Memory B cell (primary cell): ENCODE results near the gene THADA.
"Not testable (repeated sequence)": the region's sequence is repeated elsewhere in the genome, so short reads cannot be mapped to it uniquely, and the experiment has no call there.

Experiments used
- ATAC-seq: fragments of 150-1000 bp; cut with Tn5 transposase; 2 replicates; pipeline ENCODE4 v1.10.0; 2021; ENCODE audit warnings: low read depth, mild to moderate bottlenecking, moderate library complexity
- DNase-seq, 2 donors: peaks; one replicate each; pipeline ENCODE4 v3.0.0; 2022; ENCODE audit warnings: low spot score in 2 of 2
- H3K27ac Mint-ChIP-seq: one replicate; pipeline ENCODE4 v1.8.0; 2022; ENCODE audit warnings: mild to moderate bottlenecking, moderate library complexity, mixed read lengths
- H3K27me3 Mint-ChIP-seq: one replicate; pipeline ENCODE4 v1.8.0; 2022; ENCODE audit warnings: mixed read lengths
- H3K36me3 Mint-ChIP-seq: one replicate; pipeline ENCODE4 v1.8.0; 2022; ENCODE audit warnings: mild to moderate bottlenecking, mixed read lengths
- H3K4me1 Mint-ChIP-seq: one replicate; pipeline ENCODE4 v1.8.0; 2022; ENCODE audit warnings: mixed read lengths
- H3K4me3 Mint-ChIP-seq: one replicate; pipeline ENCODE4 v1.8.0; 2022; ENCODE audit warnings: mild to moderate bottlenecking, moderate library complexity, mixed read lengths
- H3K9me3 Mint-ChIP-seq: one replicate; pipeline ENCODE4 v1.8.0; 2022; ENCODE audit warnings: mixed read lengths

Gene THADA

DNA sequence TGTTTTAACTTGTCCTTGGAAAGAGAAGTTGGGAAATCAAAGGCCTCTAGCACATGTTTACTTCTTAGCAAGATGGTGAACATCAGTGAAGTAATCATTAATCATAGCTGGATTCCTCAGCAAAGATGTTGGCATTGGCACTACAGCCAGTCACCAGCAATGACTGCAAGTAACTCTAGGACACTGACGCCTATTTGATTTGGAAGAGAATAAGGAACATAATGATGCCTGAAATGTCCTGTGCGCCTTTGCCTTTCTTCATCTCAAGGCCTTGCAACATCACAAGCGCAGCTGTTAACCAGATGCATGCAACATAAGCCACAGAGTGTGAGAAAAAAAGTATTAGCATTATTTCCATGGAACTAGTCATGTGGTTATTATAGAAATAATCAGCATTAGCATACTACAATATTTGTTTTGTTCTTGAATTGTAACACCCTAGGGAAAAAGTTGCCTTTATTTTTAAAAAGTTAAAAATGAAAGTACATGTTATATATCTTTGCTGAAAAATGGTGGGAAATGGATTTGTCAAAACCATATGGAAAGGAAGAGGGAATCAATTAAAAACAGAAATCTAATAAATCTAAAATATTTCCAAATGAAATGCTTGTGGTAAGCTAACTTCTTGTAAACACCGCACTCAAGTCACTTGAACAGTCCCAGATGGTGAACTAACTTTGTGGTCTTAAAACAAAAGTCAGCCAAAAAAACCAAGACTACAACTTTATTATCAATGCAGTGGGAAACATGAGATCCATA, 55.6 kb downstream of the THADA start:
- H3K36me3 Mint-ChIP-seq = no peaks in the 10 kb centered on the region
- H3K4me1 Mint-ChIP-seq = peaks cover 12% of the 10 kb centered on the region
- H3K27me3 Mint-ChIP-seq = no peaks in the 10 kb centered on the region
- no peak overlapping the region for H3K4me3 Mint-ChIP-seq
- no peak overlapping the region for H3K27ac Mint-ChIP-seq
- no peak for DNase-seq
- ATAC-seq = no peak
- H3K9me3 Mint-ChIP-seq = no peaks in the 10 kb centered on the region

DNA sequence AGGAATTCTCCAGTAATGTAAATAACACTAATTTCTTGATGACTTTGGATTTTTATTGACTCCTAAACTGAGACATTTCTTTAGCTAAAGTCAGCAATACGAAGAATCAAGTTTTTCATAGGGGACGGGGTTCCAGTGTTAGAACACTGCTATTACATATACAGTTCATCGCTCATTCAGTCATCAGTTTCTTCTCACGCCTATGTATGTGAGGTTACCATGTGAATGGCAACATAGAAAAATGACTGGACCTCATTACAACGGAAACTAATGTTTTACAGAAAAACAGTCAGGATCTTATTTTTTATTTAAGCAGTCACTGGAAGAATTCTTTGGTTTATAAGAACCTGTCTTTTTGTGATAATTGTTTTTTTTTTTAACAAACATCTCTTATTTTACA, 56.4 kb downstream of the THADA start:
- peak overlapping the region; percentile 93 for H3K27ac Mint-ChIP-seq
- H3K4me3 Mint-ChIP-seq = no peak overlapping the region
- H3K27me3 Mint-ChIP-seq = no peaks in the 10 kb centered on the region
- H3K4me1 Mint-ChIP-seq = peaks cover 12% of the 10 kb centered on the region
- ATAC-seq = no peak
- H3K36me3 Mint-ChIP-seq = peaks cover 4% of the 10 kb centered on the region
- H3K9me3 Mint-ChIP-seq = no peaks in the 10 kb centered on the region
- no peak for DNase-seq

DNA sequence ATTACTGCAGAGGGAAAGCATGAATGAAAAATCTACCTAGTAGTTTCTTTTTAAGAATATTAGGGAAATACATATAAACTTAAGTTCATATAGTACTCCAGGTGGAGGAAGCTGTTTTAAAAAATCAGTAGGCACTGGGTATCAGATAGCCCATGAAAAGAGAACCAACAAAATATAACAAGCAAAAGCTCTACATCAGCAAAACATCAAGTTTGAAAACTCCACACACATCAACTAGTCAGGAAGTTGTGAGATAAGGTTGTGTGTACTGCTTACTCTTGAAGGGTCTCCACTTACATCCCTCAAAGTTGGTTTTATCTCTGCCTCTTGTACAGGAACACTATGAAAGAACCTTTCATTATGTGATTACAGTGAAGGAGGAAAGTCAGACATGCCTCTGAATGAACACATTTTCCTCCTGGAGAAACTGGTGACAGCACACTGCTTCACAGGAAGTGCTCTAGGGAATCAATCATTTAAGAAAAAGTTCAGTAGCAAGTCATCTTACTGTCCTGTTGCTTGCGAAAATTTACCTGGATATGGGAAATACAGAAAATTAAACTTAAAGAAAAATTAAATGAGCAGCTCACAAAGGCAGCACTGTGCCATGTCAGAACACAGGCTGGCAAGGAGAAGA, 57.7 kb downstream of the THADA start:
- H3K9me3 Mint-ChIP-seq = peaks cover 1% of the 10 kb centered on the region
- H3K27me3 Mint-ChIP-seq = no peaks in the 10 kb centered on the region
- H3K4me1 Mint-ChIP-seq = peaks cover 12% of the 10 kb centered on the region
- H3K4me3 Mint-ChIP-seq = no peak overlapping the region
- DNase-seq (no peak), ATAC-seq (no peak)
- peak overlapping the region; percentile 93 for H3K27ac Mint-ChIP-seq
- peaks cover 11% of the 10 kb centered on the region for H3K36me3 Mint-ChIP-seq

DNA sequence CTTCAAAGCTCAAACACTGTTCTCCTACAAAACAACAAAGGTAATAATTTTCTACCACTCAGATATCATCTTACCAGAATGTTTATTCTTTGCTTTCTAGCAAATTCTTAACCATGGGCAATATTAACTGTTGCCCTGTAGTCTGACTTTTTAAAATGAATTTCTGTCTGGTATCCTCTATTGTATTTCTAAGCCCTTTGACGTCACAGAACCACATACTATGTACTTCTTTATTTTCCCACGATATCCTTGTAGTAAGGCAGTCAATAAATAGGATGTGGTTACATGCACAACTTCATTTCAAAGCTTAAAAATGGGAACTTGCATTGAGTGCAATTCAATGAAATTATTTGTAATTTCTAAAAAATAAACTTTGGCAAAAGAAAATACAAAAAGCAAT, 58.7 kb downstream of the THADA start:
- DNase-seq (peak in 1 of 2 donors; percentile 21), ATAC-seq (peak; percentile 96)
- Mint-ChIP-seq H3K27ac (peak overlapping the region; percentile 93), H3K9me3 (peaks cover 1% of the 10 kb centered on the region), H3K27me3 (no peaks in the 10 kb centered on the region), H3K4me3 (peak overlapping the region; percentile 16), H3K36me3 (peaks cover 18% of the 10 kb centered on the region), H3K4me1 (peaks cover 12% of the 10 kb centered on the region)

DNA sequence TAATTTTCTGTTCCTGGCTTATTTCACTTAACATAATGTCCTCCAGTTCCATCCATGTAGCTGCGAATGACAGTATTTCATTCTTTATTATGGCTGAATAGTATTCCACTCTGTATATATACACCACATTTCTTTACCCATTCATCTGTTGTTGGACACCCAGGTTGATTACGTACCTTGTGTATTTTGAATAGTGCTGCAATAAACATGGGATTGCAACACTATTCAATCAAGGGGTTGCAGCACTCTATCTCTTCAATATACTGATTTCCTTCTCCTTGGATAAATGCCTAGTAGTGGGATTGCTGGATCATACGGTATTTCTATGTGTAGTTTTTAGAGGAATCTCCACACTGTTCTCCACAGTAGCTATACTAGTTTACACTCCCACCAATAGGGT, 61.3 kb downstream of the THADA start:
- H3K36me3 Mint-ChIP-seq = peaks cover 22% of the 10 kb centered on the region
- H3K4me3 Mint-ChIP-seq = no peak overlapping the region
- ATAC-seq (no peak), DNase-seq (no peak)
- H3K27me3 Mint-ChIP-seq = no peaks in the 10 kb centered on the region
- peaks cover 17% of the 10 kb centered on the region for H3K4me1 Mint-ChIP-seq
- H3K27ac Mint-ChIP-seq = no peak overlapping the region
- H3K9me3 Mint-ChIP-seq = peaks cover 1% of the 10 kb centered on the region

DNA sequence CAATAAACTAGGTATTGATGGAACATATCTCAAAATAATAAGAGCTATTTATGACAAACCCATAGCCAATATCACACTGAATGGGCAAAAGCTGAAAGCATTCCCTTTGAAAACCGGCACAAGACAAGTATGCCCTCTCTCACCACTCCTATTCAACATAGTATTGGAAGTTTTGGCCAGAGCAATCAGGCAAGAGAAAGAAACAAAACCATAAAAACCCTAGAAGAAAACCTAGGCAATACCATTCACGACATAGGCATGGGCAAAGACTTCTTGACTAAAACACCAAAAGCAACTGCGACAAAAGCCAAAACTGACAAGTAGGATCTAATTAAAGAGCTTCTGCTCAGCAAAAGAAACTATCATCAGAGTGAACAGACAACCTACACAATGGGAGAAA, 63.3 kb downstream of the THADA start:
- H3K27ac Mint-ChIP-seq, ATAC-seq, H3K9me3 Mint-ChIP-seq, H3K4me3 Mint-ChIP-seq, DNase-seq, H3K27me3 Mint-ChIP-seq, H3K4me1 Mint-ChIP-seq: not testable (repeated sequence)
- peaks cover 22% of the 10 kb centered on the region for H3K36me3 Mint-ChIP-seq

DNA sequence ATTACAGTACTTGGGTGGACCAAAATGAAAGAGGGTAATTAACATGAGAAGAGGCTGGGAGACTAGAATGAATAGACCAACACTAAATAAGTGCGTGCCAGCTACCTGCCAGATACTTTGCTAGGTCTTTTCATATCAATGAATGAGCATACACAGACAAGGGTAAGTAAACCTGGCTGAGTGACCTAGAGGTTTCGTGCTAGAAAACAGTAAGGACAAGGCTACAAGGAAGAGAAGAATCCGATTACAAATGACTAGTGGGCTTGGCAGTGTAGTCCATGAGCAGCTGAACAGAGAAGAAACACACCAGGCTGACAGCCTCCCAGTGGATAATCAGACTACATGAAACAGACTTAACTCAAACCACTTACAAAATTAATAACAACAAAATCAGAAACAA, 64.6 kb downstream of the THADA start:
- Mint-ChIP-seq H3K4me3 (no peak overlapping the region), H3K27me3 (no peaks in the 10 kb centered on the region), H3K27ac (no peak overlapping the region), H3K9me3 (peaks cover 3% of the 10 kb centered on the region), H3K4me1 (peaks cover 5% of the 10 kb centered on the region), H3K36me3 (peaks cover 28% of the 10 kb centered on the region)
- no peak for DNase-seq
- no peak for ATAC-seq

DNA sequence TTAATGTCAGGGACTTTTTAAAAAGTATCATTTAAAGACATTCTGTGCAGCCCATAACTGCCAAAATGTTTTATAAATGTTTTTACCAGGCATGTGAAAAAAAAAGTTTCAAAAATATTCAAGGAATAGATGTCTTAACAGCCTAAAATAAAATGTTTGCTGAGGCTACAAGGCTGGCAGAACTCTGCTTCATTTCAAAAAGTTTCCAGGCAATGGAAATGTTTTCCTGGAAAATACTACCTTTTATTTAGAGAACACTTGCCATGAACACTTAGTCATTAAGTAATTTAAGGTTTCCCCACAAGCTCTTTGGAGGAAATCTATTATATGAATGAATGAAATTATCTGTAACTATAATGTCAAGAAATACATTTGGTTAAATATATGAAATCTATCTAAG, 68.8 kb downstream of the THADA start:
- Mint-ChIP-seq H3K27ac (no peak overlapping the region), H3K9me3 (peaks cover 2% of the 10 kb centered on the region), H3K4me1 (peaks cover 12% of the 10 kb centered on the region), H3K36me3 (peaks cover 29% of the 10 kb centered on the region), H3K4me3 (no peak overlapping the region), H3K27me3 (no peaks in the 10 kb centered on the region)
- DNase-seq (no peak), ATAC-seq (no peak)

DNA sequence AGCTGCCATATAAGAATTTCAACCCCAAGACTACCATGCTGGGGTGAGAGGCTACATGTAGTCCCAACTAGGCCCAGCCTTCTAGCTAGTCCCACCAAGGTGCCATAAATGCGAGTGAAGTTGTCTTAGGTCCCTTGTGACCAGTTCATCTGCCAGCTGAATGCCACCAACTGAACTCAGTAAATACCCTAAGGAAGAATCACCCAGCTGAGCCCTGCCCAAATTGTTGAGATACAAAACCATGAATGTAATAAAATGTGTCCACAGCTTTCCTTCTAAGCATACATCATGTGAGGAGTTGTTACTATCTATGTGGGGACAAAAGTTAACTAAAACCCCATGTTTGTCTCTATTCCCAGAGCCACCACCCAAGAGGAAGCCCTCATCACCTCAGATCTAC, 70.3 kb downstream of the THADA start:
- Mint-ChIP-seq H3K36me3 (peaks cover 26% of the 10 kb centered on the region), H3K27me3 (no peaks in the 10 kb centered on the region), H3K27ac (no peak overlapping the region), H3K9me3 (peaks cover 2% of the 10 kb centered on the region), H3K4me3 (no peak overlapping the region), H3K4me1 (peaks cover 7% of the 10 kb centered on the region)
- DNase-seq (no peak), ATAC-seq (no peak)

DNA sequence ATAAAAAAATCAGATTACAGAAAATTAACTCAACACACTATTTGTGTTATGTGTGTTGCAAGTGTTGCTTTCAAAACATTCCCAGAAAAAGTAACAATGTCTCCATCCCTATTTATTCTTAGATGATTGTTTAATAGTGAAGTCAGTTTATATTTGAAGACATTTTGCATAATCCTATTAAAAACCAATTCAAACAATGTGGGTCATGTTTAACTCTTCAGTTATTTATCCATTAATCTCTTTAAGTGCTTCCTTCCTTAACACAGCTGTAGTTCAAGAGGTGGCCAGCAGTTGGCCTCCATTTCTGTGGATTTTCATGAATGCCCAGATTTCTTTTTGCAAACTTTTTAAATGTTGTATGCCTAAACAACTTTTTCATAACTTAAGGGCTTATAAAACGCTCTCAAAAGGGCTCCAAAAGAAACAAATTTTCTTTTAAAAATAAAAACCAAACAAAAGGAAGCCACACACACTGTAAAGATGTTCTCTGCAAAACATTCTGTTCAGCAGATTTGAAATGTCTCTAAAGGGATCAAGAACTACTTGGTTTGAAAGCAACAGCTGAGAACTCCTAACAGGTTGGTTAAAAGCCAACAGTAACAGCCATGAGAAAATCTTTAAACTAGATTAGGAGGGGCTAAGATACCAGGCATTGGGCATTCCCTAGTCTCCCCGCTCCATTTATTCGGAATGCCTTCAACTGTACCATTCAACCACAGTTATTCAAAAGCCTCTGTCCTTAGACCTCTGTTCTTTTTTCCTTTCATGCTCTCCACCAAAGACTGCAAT, 71.5 kb downstream of the THADA start:
- ATAC-seq = no peak
- Mint-ChIP-seq H3K9me3 (peaks cover 2% of the 10 kb centered on the region), H3K27ac (peak overlapping the region; percentile 7), H3K27me3 (no peaks in the 10 kb centered on the region), H3K4me1 (peaks cover 10% of the 10 kb centered on the region), H3K4me3 (no peak overlapping the region), H3K36me3 (peaks cover 26% of the 10 kb centered on the region)
- no peak for DNase-seq

DNA sequence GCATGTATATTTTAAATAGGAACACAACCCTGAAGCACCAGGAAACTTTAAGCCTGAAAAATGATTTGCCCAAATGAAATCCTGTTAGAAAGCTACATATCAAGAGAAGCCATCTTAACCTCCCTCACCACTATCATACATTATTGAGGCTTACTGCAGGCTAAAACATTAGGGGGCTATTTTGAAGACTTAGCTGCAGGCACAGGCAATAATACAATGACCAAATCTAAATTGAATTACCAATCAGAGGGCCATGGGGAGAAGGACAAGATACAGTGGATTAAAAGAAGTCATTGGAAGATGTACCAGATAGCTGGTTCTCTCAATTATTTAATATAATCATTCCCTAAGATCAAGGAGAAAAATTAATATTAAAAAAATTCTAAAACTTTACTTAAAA, 73.7 kb downstream of the THADA start:
- Mint-ChIP-seq H3K4me3 (no peak overlapping the region), H3K36me3 (peaks cover 26% of the 10 kb centered on the region), H3K27ac (peak overlapping the region; percentile 24), H3K4me1 (peaks cover 22% of the 10 kb centered on the region), H3K27me3 (no peaks in the 10 kb centered on the region), H3K9me3 (peaks cover 2% of the 10 kb centered on the region)
- DNase-seq (no peak), ATAC-seq (no peak)

DNA sequence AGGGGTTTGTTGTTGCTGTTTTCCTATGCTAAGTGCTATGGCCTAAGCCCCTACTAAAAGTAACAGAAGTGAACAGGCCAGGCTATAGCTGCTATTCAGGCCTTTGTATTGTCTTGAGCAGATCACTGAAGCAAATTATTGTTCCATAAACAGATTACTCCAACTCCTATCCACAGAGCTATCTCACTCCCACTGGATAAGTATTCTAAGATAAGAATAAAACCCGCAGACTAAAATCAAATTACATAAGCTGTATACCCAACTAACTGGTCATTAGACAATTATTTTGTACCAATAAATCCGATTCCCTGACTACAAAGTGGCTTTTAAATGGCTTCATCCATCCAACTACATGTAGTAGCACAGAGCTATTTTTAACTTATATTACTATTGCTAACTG, 74.3 kb downstream of the THADA start:
- Mint-ChIP-seq H3K36me3 (peaks cover 24% of the 10 kb centered on the region), H3K27ac (no peak overlapping the region), H3K27me3 (no peaks in the 10 kb centered on the region), H3K4me3 (no peak overlapping the region), H3K9me3 (peaks cover 2% of the 10 kb centered on the region), H3K4me1 (peaks cover 22% of the 10 kb centered on the region)
- DNase-seq = no peak
- no peak for ATAC-seq

DNA sequence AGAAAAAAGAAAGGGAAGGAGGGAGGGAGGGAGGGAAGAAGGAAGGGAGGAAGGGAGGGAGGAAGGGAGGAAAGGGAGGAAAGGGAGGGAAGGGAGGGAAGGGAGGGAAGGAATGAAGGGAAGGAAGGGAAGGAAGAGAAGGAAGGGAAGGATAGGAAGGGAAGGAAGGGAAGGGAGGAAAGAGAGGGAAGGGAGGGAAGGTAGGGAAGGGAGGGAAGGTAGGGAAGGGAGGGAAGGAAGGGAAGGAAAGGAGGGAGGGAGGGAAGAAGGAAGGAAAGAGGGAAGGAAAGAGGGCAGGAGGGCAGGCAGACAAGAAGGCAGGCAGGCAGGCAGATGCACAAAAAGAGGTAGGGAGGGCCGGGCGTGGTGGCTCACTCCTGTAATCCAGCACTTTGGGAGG, 74.9 kb downstream of the THADA start:
- H3K4me1 Mint-ChIP-seq = peaks cover 27% of the 10 kb centered on the region
- no peak for ATAC-seq

DNA sequence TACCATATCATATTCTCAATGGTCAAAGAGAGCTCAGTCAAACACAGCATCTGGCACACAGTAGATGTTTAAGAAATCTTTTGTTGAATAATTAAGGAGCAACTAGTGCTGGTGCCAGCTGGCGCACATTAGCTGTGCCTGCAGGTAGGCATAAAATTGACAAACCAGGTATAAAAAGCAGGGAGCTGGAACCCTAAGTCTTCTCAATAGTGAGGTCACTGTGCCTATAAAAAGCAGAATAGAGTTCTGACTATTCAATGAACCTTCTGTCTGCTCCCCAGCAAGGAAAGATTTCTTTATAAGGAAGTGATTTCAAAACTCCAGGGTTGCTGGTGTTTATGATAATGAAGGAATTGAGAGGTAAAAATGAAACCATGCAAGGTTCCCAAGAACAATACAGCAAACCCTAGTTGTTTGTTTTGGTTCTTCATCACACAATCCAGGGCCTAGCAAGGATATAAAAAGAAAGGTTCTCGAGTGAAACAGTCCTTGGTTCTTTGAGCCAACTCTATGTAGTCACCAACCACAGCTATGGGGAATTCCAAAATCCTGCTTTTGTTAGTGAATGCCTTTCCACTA, 76.1 kb downstream of the THADA start:
- H3K36me3 Mint-ChIP-seq = peaks cover 7% of the 10 kb centered on the region
- H3K4me1 Mint-ChIP-seq = peaks cover 27% of the 10 kb centered on the region
- H3K27me3 Mint-ChIP-seq = no peaks in the 10 kb centered on the region
- ATAC-seq (no peak), DNase-seq (no peak)
- no peak overlapping the region for H3K4me3 Mint-ChIP-seq
- peak overlapping the region; percentile 12 for H3K27ac Mint-ChIP-seq
- no peaks in the 10 kb centered on the region for H3K9me3 Mint-ChIP-seq

More for the DNA sequence above, 74.9 kb downstream of the THADA start:
- no peak overlapping the region for H3K4me3 Mint-ChIP-seq
- no peak for DNase-seq
- H3K36me3 Mint-ChIP-seq = peaks cover 18% of the 10 kb centered on the region
- no peak overlapping the region for H3K27ac Mint-ChIP-seq
- no peaks in the 10 kb centered on the region for H3K9me3 Mint-ChIP-seq
- no peaks in the 10 kb centered on the region for H3K27me3 Mint-ChIP-seq
